HEK293T (cell line): ENCODE data around the gene WNT5B.

Experiments
- BHLHE40 ChIP-seq: fragments of 450-650 bp; IDR thresholded peaks from 2 replicates; pipeline ENCODE4 v1.6.1; 2016; ENCODE audit warnings: mild to moderate bottlenecking, moderate library complexity, borderline replicate concordance
- L3MBTL2 ChIP-seq: fragments of 450-650 bp; conservative IDR thresholded peaks from 2 replicates; pipeline ENCODE4 v1.6.1; 2016; ENCODE audit warnings: mild to moderate bottlenecking

- TF ChIP-seq BHLHE40 (no peak), L3MBTL2 (no peak)
Measured at GRCh38 chr12:1640328-1641234, 11.6 kb downstream of the WNT5B start.
